ENCODE results near the gene CYSRT1.

The CYSRT1 gene

GRCh38 chr9:137244486-137245449, 19.8 kb downstream of the CYSRT1 start:
- no peak for TF ChIP-seq CTCF (IDR thresholded peaks at IDR 0.05; ENCODE audit: borderline replicate concordance, insufficient read depth, low read depth, low read length)
- H3K4me3 ChIP-seq (ENCODE audit: low read depth, low read length): no peak overlapping the region

DNA sequence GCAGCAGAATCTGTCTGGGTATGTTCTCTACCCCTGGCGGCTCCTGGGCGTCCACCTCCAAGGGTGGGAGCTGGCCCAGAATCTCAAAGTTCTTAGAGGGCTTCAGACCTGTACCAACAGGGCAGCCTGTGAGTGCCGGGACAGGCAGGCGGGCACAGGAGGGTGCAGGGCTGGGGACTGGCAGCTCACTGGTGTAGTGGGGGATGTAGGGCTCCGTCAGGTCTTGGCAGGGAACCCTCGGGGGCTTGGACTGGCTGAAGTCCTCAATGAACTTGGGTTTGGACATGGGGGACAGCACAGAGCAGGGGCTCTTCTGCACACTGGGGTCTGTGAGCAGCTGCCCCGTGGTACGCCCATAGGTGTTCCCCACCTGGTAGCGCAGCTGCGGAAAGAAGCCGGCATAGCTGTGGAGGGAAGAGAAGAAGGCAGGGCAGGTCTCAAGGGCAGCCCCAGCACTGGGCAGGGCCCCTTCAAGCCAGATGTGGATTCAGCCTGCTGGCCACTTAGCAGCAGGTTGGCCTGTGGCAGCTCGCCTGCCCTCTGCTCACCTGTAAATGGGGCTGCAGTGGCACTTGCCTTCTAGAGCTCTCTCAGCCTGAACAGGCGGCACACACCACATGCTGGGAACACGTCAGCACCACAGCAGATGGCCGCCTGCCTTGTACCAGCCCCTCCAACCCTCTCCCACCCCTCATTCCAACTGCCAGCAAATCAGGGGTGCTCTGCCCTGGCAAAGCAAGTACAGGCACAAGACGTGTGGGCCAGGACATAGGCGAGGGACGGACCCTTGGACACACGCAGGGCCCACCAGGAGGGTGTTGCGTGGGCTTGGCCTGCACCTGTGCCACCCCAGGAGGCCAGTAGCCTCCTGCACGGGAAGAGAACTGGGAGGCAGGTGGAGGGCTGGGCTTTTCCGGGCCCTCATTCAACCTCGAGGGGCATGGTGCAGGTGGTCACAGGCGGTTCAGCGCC, 20.8 kb downstream of the CYSRT1 start:
- no peak overlapping the region for H3K4me3 ChIP-seq (ENCODE audit: low read depth, low read length)
- TF ChIP-seq CTCF (IDR thresholded peaks at IDR 0.05; ENCODE audit: borderline replicate concordance, insufficient read depth, low read depth, low read length): no peak

DNA sequence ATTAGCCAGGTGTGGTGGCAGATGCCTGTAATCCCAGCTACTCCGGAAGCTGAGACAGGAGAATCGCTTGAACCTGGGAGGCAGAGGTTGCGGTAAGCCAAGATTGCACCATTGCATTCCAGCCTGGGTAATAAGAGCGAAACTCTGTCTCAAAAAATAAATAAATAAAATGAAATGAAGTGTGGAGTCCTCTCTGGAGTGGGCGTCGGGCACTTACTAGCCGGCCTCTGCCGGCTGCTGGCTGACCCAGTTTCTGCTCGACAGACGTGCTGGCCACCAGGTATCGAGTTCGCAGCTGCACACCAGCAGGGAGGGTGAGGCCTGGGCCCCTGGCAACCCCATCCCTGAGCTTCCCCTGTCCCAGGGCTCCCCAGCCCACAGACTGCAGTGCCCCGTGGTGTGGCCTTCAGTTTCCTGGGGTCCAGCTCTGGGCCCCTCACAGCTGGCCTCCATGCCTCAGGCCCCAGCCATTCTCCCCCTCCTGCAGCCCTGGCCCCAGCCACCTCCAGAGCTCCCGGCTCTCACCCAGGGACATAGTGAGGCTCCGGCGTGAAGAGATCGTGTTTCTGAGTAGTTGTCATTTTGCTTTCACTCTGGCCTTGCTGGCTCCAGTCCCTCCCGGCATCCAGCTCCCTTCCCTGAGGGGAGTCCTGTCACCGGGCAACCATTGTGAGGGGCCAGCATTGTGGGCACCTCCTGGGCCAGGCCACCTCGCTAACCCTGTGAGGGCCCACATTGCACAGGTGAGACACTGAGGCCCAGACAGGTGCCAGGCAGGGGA, 22.4 kb downstream of the CYSRT1 start:
- no peak overlapping the region for H3K4me3 ChIP-seq (ENCODE audit: low read depth, low read length)

DNA sequence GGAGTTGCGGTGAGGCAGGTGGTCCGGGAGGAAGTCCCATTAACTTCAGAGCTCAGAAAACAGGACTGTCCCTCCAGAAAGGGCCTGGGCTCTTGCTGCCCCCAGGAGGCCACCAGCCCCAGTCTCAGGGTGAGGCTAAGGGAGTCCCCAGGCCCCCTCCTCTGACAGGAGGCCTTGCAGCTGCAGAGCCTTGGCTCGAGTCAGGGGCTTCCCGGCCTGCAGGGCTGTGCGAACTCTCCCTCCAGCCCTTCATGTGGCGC, 22.9 kb downstream of the CYSRT1 start:
- no peak overlapping the region for H3K4me3 ChIP-seq (ENCODE audit: low read depth, low read length)
- no peak for TF ChIP-seq CTCF (IDR thresholded peaks at IDR 0.05; ENCODE audit: borderline replicate concordance, insufficient read depth, low read depth, low read length)

More for the DNA sequence above, 22.4 kb downstream of the CYSRT1 start:
- no peak for TF ChIP-seq CTCF (IDR thresholded peaks at IDR 0.05; ENCODE audit: borderline replicate concordance, insufficient read depth, low read depth, low read length)

DNA sequence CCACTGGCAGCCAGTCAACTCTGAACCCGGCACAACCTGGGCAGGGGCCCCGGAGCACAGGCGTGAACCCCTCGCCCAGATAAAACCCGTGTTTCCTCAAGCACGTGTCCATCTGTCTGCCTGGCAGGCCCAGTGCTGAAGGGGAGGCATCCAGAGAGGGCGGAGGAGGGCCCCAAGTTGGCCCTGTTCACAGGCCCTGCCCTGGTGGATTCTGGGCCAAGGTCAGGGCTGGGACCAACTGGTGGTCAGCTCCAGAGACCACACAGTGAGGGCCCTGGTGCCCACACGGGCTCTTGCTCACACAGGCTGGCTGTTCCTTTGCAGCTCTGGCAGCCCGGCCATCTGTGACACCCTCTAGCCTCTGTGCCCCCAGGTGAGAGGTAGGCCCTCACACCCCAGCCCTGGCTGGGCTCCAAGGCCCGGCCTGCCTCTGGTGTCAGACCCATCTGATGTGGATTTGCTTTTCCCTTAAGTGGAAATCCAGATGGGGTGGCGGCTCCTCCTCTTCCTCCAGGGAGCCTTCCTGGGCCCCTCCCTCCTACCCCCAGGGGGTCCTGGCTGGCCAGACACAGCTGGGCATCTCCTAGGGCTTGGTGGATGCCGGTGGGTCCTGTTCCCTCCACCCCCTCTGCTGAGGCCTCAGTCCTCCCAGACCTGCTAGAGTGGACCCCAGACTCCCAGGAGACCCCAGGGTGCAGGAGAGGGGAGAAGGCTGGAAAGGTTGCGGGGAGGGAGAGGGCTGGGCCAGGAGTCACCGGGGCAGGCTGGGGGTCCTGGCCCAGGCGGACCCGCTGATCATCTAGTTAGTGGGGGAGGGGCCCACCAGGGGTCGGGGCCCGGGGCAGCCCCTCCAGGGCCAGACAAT, 25.6 kb downstream of the CYSRT1 start:
- TF ChIP-seq CTCF (IDR thresholded peaks at IDR 0.05; ENCODE audit: borderline replicate concordance, insufficient read depth, low read depth, low read length): no peak

DNA sequence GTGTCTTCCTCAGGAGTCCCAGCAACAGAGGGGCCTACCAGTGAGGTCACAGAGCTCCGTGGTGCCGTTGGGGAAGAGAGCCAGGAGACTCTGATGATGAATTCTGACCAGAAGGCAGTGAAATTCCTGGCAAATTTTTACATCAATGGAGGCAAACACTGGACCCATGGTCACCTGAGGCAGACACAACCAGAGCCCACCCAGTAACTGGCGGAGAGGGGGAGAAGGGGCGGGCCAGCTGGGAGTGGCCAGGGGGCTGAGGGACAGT, 26.2 kb downstream of the CYSRT1 start, which contains the start of gene STPG3:
TSS of gene STPG3 (plus strand) at position 93 of the 268 bp plus-strand sequence. CDS start at position 94, 1 bp downstream.
- no peak within 1 kb of the TSS for H3K4me3 ChIP-seq (ENCODE audit: low read depth, low read length)
- no peak for TF ChIP-seq CTCF (IDR thresholded peaks at IDR 0.05; ENCODE audit: borderline replicate concordance, insufficient read depth, low read depth, low read length)

More for the DNA sequence above, 25.6 kb downstream of the CYSRT1 start:
- H3K4me3 ChIP-seq (ENCODE audit: low read depth, low read length): no peak overlapping the region
